Effector memory CD8-positive, alpha-beta T cell (primary cell): ENCODE measurements around the gene ADAMTSL1.

ENCODE experiments used
- ATAC-seq: fragments of 150-1000 bp; cut with Tn5 transposase; replicated peaks from 2 replicates; pipeline ENCODE4 v1.10.0; 2021; ENCODE audit warnings: mild to moderate bottlenecking, moderate library complexity
- DNase-seq, 3 experiments: peaks; one replicate each; pipeline ENCODE4 v3.0.0; 2021
- H3K27ac Mint-ChIP-seq, 2 donors: one replicate each; pipeline ENCODE4 v1.8.0; 2022; ENCODE audit warnings: mild to moderate bottlenecking in 2 of 2, mixed read lengths in 2 of 2, moderate library complexity in 2 of 2
- H3K27me3 Mint-ChIP-seq, 2 donors: one replicate each; pipeline ENCODE4 v1.8.0; 2022; ENCODE audit warnings: mixed read lengths in 2 of 2
- H3K36me3 Mint-ChIP-seq: one replicate; pipeline ENCODE4 v1.8.0; 2022; ENCODE audit warnings: mild to moderate bottlenecking, moderate library complexity, mixed read lengths; ENCODE audit not compliant: insufficient read depth
- H3K4me1 Mint-ChIP-seq, 2 donors: one replicate each; pipeline ENCODE4 v1.8.0; 2022; ENCODE audit warnings: low read depth in 2 of 2, mixed read lengths in 2 of 2
- H3K4me3 Mint-ChIP-seq, 2 donors: one replicate each; pipeline ENCODE4 v1.8.0; 2022; ENCODE audit warnings: mild to moderate bottlenecking in 2 of 2, mixed read lengths in 2 of 2, moderate library complexity in 2 of 2
- H3K9me3 Mint-ChIP-seq, 2 donors: one replicate each; pipeline ENCODE4 v1.8.0; 2022; ENCODE audit warnings: mixed read lengths in 2 of 2

ADAMTSL1 gene

GRCh38 chr9:18616976-18617375, 143.0 kb downstream of the ADAMTSL1 start:
- ATAC-seq = no peak
- Mint-ChIP-seq H3K27ac (no peak overlapping the region), H3K27me3 (no peaks in the 10 kb centered on the region), H3K4me3 (no peak overlapping the region), H3K9me3 (peaks cover 0 to 2% of the 10 kb centered on the region in 2 donors), H3K4me1 (no peaks in the 10 kb centered on the region), H3K36me3 (no peaks in the 10 kb centered on the region)
- no peak for DNase-seq

GRCh38 chr9:18617759-18618158, 143.8 kb downstream of the ADAMTSL1 start:
- ATAC-seq = no peak

GRCh38 chr9:18618862-18619261, 144.9 kb downstream of the ADAMTSL1 start:
- ATAC-seq = no peak
- Mint-ChIP-seq H3K4me3 (no peak overlapping the region), H3K36me3 (no peaks in the 10 kb centered on the region), H3K9me3 (peaks cover 0 to under 1% of the 10 kb centered on the region in 2 donors), H3K27me3 (no peaks in the 10 kb centered on the region), H3K27ac (no peak overlapping the region), H3K4me1 (no peaks in the 10 kb centered on the region)
- no peak for DNase-seq

More at GRCh38 chr9:18617759-18618158, 143.8 kb downstream of the ADAMTSL1 start:
- H3K9me3 Mint-ChIP-seq = peaks cover 0 to 2% of the 10 kb centered on the region in 2 donors
- no peaks in the 10 kb centered on the region for H3K4me1 Mint-ChIP-seq
- no peaks in the 10 kb centered on the region for H3K27me3 Mint-ChIP-seq
- H3K27ac Mint-ChIP-seq = no peak overlapping the region
- no peak for DNase-seq
- H3K36me3 Mint-ChIP-seq = no peaks in the 10 kb centered on the region
- H3K4me3 Mint-ChIP-seq = no peak overlapping the region

GRCh38 chr9:18622186-18622836, 148.4 kb downstream of the ADAMTSL1 start:
- Mint-ChIP-seq H3K27ac (no peak overlapping the region), H3K27me3 (no peaks in the 10 kb centered on the region), H3K4me1 (no peaks in the 10 kb centered on the region), H3K9me3 (no peaks in the 10 kb centered on the region), H3K4me3 (no peak overlapping the region), H3K36me3 (no peaks in the 10 kb centered on the region)
- DNase-seq (no peak), ATAC-seq (no peak)

GRCh38 chr9:18623221-18624079, 149.5 kb downstream of the ADAMTSL1 start:
- Mint-ChIP-seq H3K4me3 (no peak overlapping the region), H3K27ac (no peak overlapping the region), H3K9me3 (no peaks in the 10 kb centered on the region), H3K4me1 (no peaks in the 10 kb centered on the region), H3K27me3 (no peaks in the 10 kb centered on the region), H3K36me3 (no peaks in the 10 kb centered on the region)
- DNase-seq (no peak), ATAC-seq (no peak)

- no peak for ATAC-seq
- no peaks in the 10 kb centered on the region for H3K4me1 Mint-ChIP-seq
- no peak for DNase-seq
- H3K9me3 Mint-ChIP-seq = no peaks in the 10 kb centered on the region
- H3K27me3 Mint-ChIP-seq = no peaks in the 10 kb centered on the region
- no peaks in the 10 kb centered on the region for H3K36me3 Mint-ChIP-seq
- no peak overlapping the region for H3K27ac Mint-ChIP-seq
- H3K4me3 Mint-ChIP-seq = no peak overlapping the region
Measured at GRCh38 chr9:18626046-18626698, 152.2 kb downstream of the ADAMTSL1 start.

GRCh38 chr9:18629136-18629535, 155.2 kb downstream of the ADAMTSL1 start:
- ATAC-seq (no peak), DNase-seq (no peak)
- no peaks in the 10 kb centered on the region for H3K36me3 Mint-ChIP-seq
- no peak overlapping the region for H3K4me3 Mint-ChIP-seq
- H3K27ac Mint-ChIP-seq = no peak overlapping the region
- no peaks in the 10 kb centered on the region for H3K9me3 Mint-ChIP-seq
- no peaks in the 10 kb centered on the region for H3K4me1 Mint-ChIP-seq
- no peaks in the 10 kb centered on the region for H3K27me3 Mint-ChIP-seq

GRCh38 chr9:18632632-18633403, 158.9 kb downstream of the ADAMTSL1 start:
- Mint-ChIP-seq H3K4me1 (no peaks in the 10 kb centered on the region), H3K27me3 (no peaks in the 10 kb centered on the region), H3K27ac (no peak overlapping the region), H3K4me3 (no peak overlapping the region), H3K9me3 (no peaks in the 10 kb centered on the region), H3K36me3 (no peaks in the 10 kb centered on the region)
- no peak for DNase-seq
- ATAC-seq = no peak

GRCh38 chr9:18636781-18637180, 162.8 kb downstream of the ADAMTSL1 start:
- ATAC-seq = no peak
- Mint-ChIP-seq H3K4me3 (no peak overlapping the region), H3K27ac (no peak overlapping the region)

GRCh38 chr9:18638371-18639249, 164.7 kb downstream of the ADAMTSL1 start:
- no peak for DNase-seq
- no peaks in the 10 kb centered on the region for H3K27me3 Mint-ChIP-seq
- no peaks in the 10 kb centered on the region for H3K9me3 Mint-ChIP-seq
- H3K4me1 Mint-ChIP-seq = no peaks in the 10 kb centered on the region
- H3K4me3 Mint-ChIP-seq = no peak overlapping the region
- H3K36me3 Mint-ChIP-seq = no peaks in the 10 kb centered on the region
- H3K27ac Mint-ChIP-seq = no peak overlapping the region
- no peak for ATAC-seq

More at GRCh38 chr9:18636781-18637180, 162.8 kb downstream of the ADAMTSL1 start:
- Mint-ChIP-seq H3K36me3 (no peaks in the 10 kb centered on the region), H3K9me3 (no peaks in the 10 kb centered on the region), H3K4me1 (no peaks in the 10 kb centered on the region), H3K27me3 (no peaks in the 10 kb centered on the region)
- no peak for DNase-seq

GRCh38 chr9:18639911-18640310, 166.0 kb downstream of the ADAMTSL1 start:
- no peaks in the 10 kb centered on the region for H3K27me3 Mint-ChIP-seq
- no peak overlapping the region for H3K27ac Mint-ChIP-seq
- no peaks in the 10 kb centered on the region for H3K36me3 Mint-ChIP-seq
- H3K4me1 Mint-ChIP-seq = no peaks in the 10 kb centered on the region
- no peak for DNase-seq
- no peak overlapping the region for H3K4me3 Mint-ChIP-seq
- H3K9me3 Mint-ChIP-seq = no peaks in the 10 kb centered on the region
- no peak for ATAC-seq

GRCh38 chr9:18658804-18659705, 185.1 kb downstream of the ADAMTSL1 start:
- Mint-ChIP-seq H3K36me3 (no peaks in the 10 kb centered on the region), H3K27me3 (no peaks in the 10 kb centered on the region), H3K4me3 (no peak overlapping the region), H3K4me1 (no peaks in the 10 kb centered on the region), H3K9me3 (peaks cover 0 to 4% of the 10 kb centered on the region in 2 donors), H3K27ac (no peak overlapping the region)
- no peak for ATAC-seq
- no peak for DNase-seq
